DND-41 (cell line): ENCODE measurements around the gene TBC1D14.

Experiments used
- EZH2 ChIP-seq: IDR thresholded peaks from 3 replicates; pipeline ENCODE4 v1.6.1; 2012; ENCODE audit warnings: borderline replicate concordance, low read depth, mild to moderate bottlenecking, moderate library complexity, low read length, inconsistent platforms; ENCODE audit not compliant: severe bottlenecking
- TF ChIP-seq, protein P1 (sequence below): IDR thresholded peaks from 2 replicates; pipeline ENCODE4 v1.5.1; 2012; ENCODE audit warnings: borderline replicate concordance, low read length, moderate library complexity, mild to moderate bottlenecking; ENCODE audit not compliant: poor library complexity, severe bottlenecking; ENCODE audit errors: extremely low read depth

DNA sequence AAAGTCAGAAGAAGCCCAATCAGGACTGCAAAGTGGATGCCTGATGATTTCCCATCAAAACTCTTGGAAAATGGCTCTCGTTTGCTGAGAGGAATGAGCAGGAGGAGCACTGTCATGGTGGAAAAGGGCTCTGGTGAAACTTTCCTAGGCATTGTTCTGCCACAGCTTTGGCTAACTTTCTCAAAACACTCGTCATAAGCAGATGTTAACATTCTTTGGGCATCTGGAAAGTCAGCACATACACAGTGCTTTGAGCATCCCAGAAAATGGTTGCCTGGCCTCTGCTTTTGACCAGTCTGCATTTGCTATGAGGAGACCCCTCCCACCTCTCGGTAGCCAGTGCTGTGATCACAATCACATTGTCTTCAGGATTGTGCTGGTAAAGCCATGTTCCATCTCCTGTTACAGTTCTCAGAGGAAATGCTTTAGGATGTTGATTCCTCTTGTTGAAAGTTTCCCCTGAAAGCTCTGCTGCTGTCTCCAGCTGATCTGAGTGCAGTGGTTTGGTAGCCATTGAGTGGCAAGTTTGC is 25.2 kb upstream of the TBC1D14 start:
- TF ChIP-seq, protein P1, sequence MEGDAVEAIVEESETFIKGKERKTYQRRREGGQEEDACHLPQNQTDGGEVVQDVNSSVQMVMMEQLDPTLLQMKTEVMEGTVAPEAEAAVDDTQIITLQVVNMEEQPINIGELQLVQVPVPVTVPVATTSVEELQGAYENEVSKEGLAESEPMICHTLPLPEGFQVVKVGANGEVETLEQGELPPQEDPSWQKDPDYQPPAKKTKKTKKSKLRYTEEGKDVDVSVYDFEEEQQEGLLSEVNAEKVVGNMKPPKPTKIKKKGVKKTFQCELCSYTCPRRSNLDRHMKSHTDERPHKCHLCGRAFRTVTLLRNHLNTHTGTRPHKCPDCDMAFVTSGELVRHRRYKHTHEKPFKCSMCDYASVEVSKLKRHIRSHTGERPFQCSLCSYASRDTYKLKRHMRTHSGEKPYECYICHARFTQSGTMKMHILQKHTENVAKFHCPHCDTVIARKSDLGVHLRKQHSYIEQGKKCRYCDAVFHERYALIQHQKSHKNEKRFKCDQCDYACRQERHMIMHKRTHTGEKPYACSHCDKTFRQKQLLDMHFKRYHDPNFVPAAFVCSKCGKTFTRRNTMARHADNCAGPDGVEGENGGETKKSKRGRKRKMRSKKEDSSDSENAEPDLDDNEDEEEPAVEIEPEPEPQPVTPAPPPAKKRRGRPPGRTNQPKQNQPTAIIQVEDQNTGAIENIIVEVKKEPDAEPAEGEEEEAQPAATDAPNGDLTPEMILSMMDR, result no peak
- no peak for TF ChIP-seq EZH2
